GM18520 (cell line): ENCODE results near the gene ST3GAL2.
"Not testable (repeated sequence)": the region's sequence is repeated elsewhere in the genome, so short reads cannot be mapped to it uniquely, and the experiment has no call there.

Source experiments
- ATAC-seq: cut with Tn5 transposase; IDR thresholded peaks from one replicate; pipeline ENCODE4 v1.9.1; 2021; ENCODE audit not compliant: unreplicated experiment

Gene ST3GAL2

GRCh38 chr16:70342016-70342415 is 96.9 kb downstream of the ST3GAL2 start:
- no peak for ATAC-seq

- ATAC-seq, result no peak
Observed at GRCh38 chr16:70341600-70341999, 97.3 kb downstream of the ST3GAL2 start.

DNA sequence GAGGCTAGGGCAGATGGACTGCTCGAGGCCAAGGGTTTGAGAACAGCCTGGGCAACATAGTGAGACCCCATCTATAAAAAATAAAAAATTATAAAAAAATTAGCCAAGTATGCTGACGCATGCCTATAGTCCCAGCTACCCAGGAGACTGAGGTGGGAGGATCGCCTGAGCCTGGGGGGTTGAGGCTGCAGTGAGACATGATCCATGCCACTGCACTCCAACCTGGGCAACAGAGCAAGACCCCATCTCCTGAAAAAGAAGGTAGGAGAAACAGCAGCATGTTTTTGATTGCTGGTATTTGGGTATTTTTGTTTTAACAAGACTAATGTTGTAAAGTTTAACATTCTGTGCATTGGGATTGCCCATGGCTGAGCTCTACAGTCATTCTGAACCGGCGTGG is 101.1 kb downstream of the ST3GAL2 start:
- no peak for ATAC-seq

DNA sequence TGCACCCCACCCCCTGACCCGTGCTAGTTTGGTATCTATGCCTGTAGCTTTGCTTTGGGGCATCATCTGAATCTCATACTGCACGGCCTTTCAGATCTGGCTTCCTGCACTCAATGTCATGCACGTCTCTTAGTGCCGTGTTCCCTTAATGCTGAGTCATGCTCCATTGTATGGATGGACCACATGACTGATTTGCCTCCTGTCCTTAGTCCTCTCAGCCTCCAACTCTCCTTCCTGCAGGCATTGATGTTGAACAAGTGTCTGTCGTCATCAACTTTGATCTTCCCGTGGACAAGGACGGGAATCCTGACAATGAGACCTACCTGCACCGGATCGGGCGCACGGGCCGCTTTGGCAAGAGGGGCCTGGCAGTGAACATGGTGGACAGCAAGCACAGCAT is 106.2 kb downstream of the ST3GAL2 start:
- ATAC-seq, result not testable (repeated sequence)

- ATAC-seq, result no peak
Observed at GRCh38 chr16:70331588-70332358, 107.1 kb downstream of the ST3GAL2 start.

GRCh38 chr16:70331091-70331490 is 107.8 kb downstream of the ST3GAL2 start:
- no peak for ATAC-seq
